ENCODE measurements around the gene RELCH. TPM values are rescaled to one million over a fixed set of nuclear protein-coding genes. Genes with fewer than 3 reads are reported as not detected.

Gene RELCH
- polyA plus RNA-seq, 2 of the 4 experiments (the other 2 are of a cell fraction), result 13.5 to 17.5 TPM

DNA sequence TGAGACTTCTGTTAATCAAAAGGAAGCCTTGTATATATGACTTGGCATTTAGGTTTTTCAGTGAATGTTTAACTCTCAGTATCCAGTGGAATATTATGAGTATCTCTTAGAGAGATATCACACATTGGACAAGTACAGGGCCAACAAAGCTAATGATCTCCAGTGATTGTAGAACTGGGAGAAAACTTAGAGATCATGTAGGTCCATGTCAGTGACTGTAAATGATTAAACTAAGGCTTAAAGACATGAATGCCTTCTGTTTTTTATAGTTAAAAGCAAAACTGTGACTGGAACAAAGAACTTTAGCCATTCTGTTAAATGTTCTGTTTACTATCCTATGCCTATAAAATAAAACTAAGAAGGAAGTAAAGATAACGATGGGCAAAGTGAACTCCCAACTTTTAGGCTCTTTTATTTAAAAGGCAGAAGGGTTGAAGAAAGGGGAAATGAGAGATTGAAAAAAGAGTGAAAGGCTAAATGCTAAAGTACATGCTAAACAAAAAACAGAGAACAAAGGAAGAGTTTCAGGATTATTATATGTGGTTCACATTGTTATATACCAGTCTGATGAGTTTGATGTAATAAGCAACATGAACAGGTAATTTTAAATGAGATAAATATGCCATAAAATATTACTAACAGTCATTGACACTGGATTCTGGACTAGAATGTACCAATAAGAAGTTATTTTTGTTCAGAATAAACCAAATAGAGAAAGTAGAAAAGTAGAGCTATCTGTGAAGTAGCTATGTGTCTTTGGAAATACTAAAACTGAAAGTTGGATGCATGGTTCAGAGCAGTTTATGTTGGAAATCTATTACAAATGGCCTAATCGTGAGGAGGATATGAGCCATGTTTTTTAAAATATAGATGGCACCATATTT lies 101.0 kb downstream of the RELCH start:
- CTCF ChIA-PET, result no interaction called here
- H3K4me2 ChIP-seq, result no peak overlapping the region
- FAIRE-seq (no peak), DNase-seq (ENCODE audit: low read depth in 1 of 2, low spot score in 1 of 2) (no peak), ATAC-seq (no peak)
- H3K27ac ChIP-seq, result no peak overlapping the region
- WGBS (ENCODE audit: missing lambda C conversion rate), result 55% methylated on average over 2 of the region's 2 CpGs
- no peaks in the 10 kb centered on the region for H3K9me3 ChIP-seq
- H3K4me1 ChIP-seq, result peaks cover 3% of the 10 kb centered on the region; the same call in 1 of the 3 replicates
- POLR2A ChIA-PET, result no interaction called here
- TF ChIP-seq MAX (IDR thresholded peaks at IDR 0.05), result no peak
- no peak for TF ChIP-seq SREBF2 (IDR thresholded peaks at IDR 0.05)
- TF ChIP-seq E2F6 (IDR thresholded peaks at IDR 0.05; ENCODE audit: borderline replicate concordance, low read depth), result no peak
- no peak for TF ChIP-seq ZFP36 (IDR thresholded peaks at IDR 0.05; ENCODE audit: borderline replicate concordance, partially characterized antibody)
- TF ChIP-seq, protein P1, sequence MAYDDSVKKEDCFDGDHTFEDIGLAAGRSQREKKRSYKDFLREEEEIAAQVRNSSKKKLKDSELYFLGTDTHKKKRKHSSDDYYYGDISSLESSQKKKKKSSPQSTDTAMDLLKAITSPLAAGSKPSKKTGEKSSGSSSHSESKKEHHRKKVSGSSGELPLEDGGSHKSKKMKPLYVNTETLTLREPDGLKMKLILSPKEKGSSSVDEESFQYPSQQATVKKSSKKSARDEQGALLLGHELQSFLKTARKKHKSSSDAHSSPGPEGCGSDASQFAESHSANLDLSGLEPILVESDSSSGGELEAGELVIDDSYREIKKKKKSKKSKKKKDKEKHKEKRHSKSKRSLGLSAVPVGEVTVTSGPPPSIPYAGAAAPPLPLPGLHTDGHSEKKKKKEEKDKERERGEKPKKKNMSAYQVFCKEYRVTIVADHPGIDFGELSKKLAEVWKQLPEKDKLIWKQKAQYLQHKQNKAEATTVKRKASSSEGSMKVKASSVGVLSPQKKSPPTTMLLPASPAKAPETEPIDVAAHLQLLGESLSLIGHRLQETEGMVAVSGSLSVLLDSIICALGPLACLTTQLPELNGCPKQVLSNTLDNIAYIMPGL (CRISPR knock-in tag; IDR thresholded peaks at IDR 0.05; ENCODE audit: borderline replicate concordance), result no peak
- TF ChIP-seq, protein P2, sequence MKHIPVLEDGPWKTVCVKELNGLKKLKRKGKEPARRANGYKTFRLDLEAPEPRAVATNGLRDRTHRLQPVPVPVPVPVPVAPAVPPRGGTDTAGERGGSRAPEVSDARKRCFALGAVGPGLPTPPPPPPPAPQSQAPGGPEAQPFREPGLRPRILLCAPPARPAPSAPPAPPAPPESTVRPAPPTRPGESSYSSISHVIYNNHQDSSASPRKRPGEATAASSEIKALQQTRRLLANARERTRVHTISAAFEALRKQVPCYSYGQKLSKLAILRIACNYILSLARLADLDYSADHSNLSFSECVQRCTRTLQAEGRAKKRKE (CRISPR knock-in tag; IDR thresholded peaks at IDR 0.05; ENCODE audit: low read depth), result no peak
- TF ChIP-seq RFX5 (IDR thresholded peaks at IDR 0.05), result no peak
- TF ChIP-seq CBX8 (IDR thresholded peaks at IDR 0.05), result no peak
- no peak for TF ChIP-seq POLR2AphosphoS2 (conservative IDR thresholded peaks at IDR 0.05; ENCODE audit: low read length)
- TF ChIP-seq CHD4 (IDR thresholded peaks at IDR 0.05; ENCODE audit: borderline replicate concordance), result no peak
- TF ChIP-seq KDM5A (IDR thresholded peaks at IDR 0.05), result no peak
- TF ChIP-seq USF2 (IDR thresholded peaks at IDR 0.05), result no peak
- no peak for TF ChIP-seq CHD2 (IDR thresholded peaks at IDR 0.05; ENCODE audit: low read length, partially characterized antibody)
- TF ChIP-seq PBX3 (IDR thresholded peaks at IDR 0.05), result no peak
- TF ChIP-seq TFCP2L1 (CRISPR knock-in tag; IDR thresholded peaks at IDR 0.05), result no peak
- no peak for TF ChIP-seq RARB (CRISPR knock-in tag; IDR thresholded peaks at IDR 0.05)
- TF ChIP-seq TP53 (CRISPR knock-in tag; IDR thresholded peaks at IDR 0.05), result no peak
- TF ChIP-seq MYC (IDR thresholded peaks at IDR 0.05; ENCODE audit: borderline replicate concordance, low read length), result no peak
- no peak overlapping the region for H3K4me3 ChIP-seq

DNA sequence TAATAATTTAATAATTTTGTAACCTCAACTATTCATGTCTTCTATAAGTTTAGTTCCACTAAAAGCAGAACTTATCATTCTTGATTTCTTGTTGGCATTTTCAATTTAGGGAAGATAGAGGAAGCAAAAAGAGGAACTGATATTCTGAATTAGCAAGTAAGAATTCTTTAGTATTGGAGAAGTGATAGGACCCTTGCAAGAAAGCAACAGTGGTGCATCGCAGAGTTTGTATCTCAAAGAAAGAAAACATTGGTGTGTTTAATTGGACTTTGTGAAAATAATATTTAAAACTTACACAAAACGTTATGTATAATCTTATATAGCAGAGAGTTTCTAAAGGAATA lies 101.6 kb downstream of the RELCH start:
- no peak for DNase-seq (ENCODE audit: low read depth in 1 of 2, low spot score in 1 of 2)
- TF ChIP-seq, protein P1 (CRISPR knock-in tag; IDR thresholded peaks at IDR 0.05; ENCODE audit: borderline replicate concordance), result no peak
- TF ChIP-seq NR3C1 (IDR thresholded peaks at IDR 0.05) (no peak), ZFP36 (IDR thresholded peaks at IDR 0.05; ENCODE audit: borderline replicate concordance, partially characterized antibody) (no peak), SMC3 (IDR thresholded peaks at IDR 0.05) (no peak), ELK1 (IDR thresholded peaks at IDR 0.05; ENCODE audit: low read depth, low read length) (no peak), CHD4 (IDR thresholded peaks at IDR 0.05; ENCODE audit: borderline replicate concordance) (no peak), ESRRA (IDR thresholded peaks at IDR 0.05; ENCODE audit: borderline replicate concordance, low read length) (no peak), EHF (CRISPR knock-in tag; IDR thresholded peaks at IDR 0.05) (no peak), POLR2A (IDR thresholded peaks at IDR 0.05; ENCODE audit: low read length) (no peak), SREBF2 (IDR thresholded peaks at IDR 0.05) (no peak), FOXS1 (CRISPR knock-in tag; IDR thresholded peaks at IDR 0.05) (no peak), TFCP2L1 (CRISPR knock-in tag; IDR thresholded peaks at IDR 0.05) (no peak)
- no peak for ATAC-seq
- WGBS (ENCODE audit: missing lambda C conversion rate), result 88% methylated on average over 2 of the region's 2 CpGs
- H3K4me1 ChIP-seq, result peaks cover 3% of the 10 kb centered on the region; the same call in 1 of the 3 replicates
- H3K27ac ChIP-seq, result no peak overlapping the region
- H3K4me3 ChIP-seq, result no peak overlapping the region
- POLR2A ChIA-PET, result no interaction called here
- no peak for FAIRE-seq
- CTCF ChIA-PET, result no interaction called here
- H3K9me3 ChIP-seq, result no peaks in the 10 kb centered on the region
- no peak overlapping the region for H3K4me2 ChIP-seq

Measured in A549 (cell line).